Activated T-cell treated with anti-CD3 and anti-CD28 coated beads for 1 hour (primary cell): ENCODE data around the gene HYOU1.
"Not testable (repeated sequence)": the region's sequence is repeated elsewhere in the genome, so short reads cannot be mapped to it uniquely, and the experiment has no call there.

ENCODE experiments used
- DNase-seq: peaks from one replicate; pipeline ENCODE4 v3.0.0-alpha.2; 2020; ENCODE audit warnings: low read depth

HYOU1 gene, protein sequence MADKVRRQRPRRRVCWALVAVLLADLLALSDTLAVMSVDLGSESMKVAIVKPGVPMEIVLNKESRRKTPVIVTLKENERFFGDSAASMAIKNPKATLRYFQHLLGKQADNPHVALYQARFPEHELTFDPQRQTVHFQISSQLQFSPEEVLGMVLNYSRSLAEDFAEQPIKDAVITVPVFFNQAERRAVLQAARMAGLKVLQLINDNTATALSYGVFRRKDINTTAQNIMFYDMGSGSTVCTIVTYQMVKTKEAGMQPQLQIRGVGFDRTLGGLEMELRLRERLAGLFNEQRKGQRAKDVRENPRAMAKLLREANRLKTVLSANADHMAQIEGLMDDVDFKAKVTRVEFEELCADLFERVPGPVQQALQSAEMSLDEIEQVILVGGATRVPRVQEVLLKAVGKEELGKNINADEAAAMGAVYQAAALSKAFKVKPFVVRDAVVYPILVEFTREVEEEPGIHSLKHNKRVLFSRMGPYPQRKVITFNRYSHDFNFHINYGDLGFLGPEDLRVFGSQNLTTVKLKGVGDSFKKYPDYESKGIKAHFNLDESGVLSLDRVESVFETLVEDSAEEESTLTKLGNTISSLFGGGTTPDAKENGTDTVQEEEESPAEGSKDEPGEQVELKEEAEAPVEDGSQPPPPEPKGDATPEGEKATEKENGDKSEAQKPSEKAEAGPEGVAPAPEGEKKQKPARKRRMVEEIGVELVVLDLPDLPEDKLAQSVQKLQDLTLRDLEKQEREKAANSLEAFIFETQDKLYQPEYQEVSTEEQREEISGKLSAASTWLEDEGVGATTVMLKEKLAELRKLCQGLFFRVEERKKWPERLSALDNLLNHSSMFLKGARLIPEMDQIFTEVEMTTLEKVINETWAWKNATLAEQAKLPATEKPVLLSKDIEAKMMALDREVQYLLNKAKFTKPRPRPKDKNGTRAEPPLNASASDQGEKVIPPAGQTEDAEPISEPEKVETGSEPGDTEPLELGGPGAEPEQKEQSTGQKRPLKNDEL

DNA sequence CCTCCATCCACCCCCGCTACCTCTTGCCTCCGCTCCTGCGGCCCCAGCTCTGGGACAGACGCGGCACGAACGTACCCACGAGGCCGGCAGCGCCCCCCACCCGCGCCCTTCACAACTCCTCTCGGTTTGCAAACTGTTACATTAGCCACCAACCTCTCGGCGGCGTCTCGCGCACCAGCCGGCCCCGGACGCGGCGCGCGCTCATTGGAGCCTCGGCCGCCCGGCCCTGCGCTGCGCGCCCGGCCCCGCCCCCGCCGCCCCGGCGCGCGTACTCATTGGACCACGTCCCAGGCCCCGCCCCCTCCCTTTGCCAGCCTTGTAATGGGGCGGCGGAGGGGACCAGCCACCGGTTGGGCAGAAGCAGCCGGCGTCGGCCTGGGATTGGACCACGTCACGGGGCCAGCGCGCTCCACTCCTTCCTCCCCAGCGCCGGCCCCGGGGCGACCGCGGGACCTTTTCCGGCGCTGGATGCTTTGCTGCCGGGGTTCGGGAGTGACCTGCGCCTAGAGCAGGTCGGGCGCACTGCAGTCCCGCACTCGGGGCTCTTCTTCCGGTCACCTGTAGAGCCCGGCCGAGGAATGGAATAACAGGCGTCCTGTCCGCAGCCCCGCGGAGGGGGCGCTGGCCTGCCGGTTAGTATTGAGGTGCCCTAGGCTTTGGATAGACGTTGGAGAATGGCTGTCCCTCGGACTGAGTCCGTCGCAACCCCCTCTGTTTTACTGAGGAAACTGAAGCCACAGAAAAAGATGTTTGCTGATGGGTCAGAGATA, at the start of gene HYOU1:
TSS of gene HYOU1 (minus strand) at position 206 of the 770 bp plus-strand sequence. CDS start 1,045 bp downstream, outside the sequence.
- DNase-seq: peak; percentile 99

DNA sequence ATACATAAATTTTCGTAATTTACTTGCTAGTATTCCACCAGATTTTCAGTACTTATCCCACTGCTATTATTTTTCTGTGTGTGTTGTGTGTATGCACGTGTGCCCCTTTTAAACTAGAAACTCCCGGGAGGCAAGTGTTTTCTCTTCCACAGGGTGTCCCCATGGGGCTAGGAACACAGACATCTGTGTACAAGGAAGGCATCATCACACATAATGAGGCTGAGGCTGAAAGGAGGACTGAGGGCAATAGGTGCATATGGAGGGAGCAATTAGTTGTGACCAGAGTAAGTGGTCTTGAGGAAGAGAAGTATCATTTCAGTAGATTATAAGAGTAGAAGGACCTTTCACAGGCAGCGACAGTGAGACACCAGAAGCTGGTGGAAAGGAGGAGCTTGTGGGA, 46.8 kb upstream of the HYOU1 start:
- DNase-seq: no peak

DNA sequence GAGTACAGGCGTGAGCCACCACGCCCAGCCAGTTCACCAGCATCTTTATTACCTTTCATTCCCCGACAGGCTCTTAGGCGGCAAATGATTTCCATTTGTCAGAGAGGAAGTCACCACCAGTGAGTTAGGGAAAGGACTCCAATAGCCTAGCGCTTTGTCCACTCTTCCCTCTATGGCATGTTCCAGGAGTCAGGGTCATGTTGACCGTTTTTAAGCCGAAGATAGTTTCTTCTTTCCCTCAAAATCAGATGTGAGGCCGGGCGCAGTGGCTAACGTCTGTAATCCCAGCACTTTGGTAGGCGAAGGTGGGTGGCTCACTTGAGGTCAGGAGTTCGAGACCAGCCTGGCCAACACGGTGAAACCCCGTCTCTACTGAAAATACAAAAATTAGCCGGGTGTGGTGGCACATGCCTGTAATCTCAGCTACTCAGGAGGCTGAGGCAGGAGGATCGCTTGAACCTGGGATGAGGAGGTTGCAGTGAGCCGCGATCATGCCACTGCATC, 46.2 kb upstream of the HYOU1 start:
- DNase-seq: not testable (repeated sequence)

DNA sequence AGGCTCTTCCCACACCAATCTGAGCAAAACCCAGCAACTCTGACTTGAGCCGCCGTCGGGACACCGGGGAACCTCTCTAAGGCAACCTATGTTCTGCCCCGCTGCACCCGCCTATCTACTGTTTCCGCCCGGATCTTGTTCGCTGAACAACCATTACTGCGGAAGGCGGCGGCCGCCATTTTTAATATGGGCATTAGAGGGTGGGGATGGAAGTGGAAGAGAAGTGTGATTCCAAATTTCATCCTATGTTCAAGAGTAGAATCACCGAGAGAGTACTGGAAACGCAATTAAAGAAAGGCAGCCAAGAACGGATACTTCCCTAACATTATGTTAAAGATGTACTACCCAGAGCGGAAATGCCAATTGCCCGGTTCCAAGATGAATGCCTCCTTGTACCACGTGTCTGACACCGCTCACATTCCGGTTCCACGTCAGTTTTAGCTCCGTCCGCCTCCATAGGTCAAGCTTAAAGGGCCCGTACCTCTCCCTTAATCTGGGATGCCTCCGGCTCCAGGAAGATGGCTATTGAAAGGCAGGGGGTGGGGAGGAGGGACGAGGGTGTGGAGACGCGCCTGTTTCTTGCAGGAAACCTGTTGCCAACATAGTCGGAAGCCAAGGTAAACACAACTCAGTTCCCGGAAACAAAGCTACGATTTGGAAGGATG, 44.9 kb upstream of the HYOU1 start, which contains the start of gene DPAGT1:
TSS of gene DPAGT1 (minus strand) at position 95 of the 665 bp plus-strand sequence. CDS start 198 bp downstream, outside the sequence.
- DNase-seq: peak; percentile 75

DNA sequence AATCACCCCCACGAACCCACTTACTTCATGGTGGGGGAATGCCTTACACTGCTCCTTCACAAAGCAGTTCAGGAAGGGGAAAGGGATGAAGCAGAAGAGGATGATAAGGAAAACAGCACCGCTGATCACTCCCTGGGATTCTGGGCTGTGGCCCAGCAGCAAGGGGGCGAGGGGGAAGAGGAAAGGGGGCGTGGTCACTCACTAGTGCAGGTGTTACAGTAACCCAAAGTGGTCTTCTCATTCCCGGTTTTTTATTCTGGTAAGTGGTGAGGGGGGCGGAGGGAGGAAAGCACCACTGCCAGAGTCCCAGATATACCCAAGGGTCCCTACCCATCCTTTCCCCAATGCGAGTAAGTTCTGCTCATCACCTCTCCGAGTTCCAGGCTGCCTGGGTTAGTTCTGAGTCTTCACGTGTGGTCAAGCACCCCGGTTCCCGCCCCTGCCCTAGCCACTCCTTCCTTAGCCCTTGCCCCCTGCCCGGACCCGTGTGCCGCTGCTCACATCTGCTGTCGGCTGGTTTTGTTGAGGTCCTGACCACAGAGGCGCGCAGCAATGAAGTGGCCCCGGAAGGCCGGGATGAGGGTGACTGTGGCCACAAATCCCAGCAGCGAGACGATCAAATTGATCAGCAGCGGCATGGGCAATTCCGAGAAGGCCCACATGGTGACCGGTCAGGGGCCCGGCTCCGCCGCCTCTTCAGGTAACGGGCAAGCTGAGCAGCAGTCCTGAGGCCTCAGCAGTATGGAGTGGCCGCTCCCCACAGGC, 44.2 kb upstream of the HYOU1 start:
- no peak for DNase-seq

DNA sequence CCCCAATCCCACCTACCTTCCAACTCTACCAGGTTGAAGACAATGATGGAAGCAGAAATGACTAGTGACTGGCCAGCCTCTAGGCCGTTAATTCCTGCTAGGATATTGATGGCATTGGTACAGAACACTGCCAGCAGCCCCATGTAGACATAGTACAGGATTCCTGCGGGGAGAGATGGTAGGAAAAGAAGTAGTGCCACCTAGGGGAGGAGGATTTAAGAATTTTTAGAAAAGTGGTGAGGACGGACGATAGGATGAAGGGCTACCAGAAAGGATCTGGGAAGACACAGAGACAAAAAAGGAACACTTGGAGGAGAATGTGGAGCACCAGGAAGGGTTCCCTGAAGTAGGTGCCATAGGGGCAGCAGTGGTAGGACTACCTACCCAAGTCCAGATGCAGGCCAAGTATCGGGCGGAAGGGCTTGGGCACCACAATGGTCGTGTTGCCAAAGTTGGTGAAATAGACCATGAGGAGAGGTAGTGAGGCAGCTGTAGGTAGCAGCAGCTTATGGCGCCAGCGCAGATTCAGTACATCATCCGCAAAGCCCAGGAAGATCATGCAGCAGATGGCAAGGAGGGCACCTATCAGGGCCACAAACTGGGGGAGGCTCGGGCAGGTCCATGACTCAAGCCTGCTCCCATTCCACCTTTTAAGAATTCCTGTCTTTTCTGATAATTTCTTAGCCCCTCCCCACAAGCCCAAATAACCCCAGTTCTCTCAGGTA, 43.4 kb upstream of the HYOU1 start:
- no peak for DNase-seq

DNA sequence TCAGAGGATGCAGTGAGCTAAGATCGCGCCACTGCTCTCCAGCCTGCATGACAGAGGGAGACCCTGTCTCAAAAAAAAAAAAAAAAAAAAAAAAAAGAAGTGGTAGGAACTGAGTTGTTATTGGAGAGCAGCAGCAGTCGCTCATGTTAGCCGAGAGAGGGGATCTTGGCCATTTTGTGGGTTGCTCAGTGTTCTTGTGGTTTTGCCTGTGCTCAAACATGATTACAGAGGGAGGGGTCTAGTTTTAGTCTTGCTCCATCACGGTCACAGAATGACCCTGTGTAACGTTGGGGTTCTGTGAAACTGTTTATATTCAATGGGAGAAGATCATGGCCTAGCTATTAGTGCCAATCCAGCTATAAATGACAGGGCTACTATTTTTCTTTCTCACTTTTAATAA, 42.7 kb upstream of the HYOU1 start:
- DNase-seq: no peak

DNA sequence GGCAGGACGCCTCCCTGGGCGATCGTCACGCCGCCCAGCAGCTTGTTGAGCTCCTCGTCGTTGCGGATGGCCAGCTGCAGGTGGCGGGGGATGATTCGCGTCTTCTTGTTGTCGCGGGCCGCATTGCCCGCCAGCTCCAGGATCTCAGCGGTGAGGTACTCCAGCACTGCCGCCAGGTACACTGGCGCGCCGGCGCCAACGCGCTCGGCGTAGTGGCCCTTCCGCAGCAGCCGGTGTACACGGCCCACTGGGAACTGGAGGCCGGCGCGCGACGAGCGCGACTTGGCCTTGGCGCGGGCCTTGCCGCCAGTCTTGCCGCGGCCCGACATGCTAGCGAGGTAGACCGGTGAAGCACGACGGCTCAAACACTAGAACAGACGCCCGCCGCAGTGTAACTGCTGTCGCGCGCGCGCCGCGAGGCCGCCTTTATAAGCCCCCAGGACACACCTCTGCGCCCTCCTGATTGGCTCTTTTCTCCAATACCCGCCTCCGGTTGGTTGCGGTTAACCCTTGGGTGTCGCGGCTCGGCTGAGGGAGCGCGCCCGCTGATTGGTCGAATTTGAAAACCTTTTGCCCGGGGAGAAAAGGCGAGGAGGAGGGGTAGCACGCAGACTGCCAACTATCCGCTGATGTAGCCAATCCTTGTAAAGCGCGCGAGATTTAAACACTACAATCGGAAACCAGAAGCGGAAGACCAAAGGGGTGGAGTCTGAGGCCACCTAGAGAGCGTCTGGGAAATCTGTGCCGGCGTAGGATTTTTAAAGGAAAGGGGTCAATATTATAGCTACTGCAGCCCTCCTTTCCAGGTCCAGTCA, 38.3 kb upstream of the HYOU1 start:
- peak; percentile 98 for DNase-seq

DNA sequence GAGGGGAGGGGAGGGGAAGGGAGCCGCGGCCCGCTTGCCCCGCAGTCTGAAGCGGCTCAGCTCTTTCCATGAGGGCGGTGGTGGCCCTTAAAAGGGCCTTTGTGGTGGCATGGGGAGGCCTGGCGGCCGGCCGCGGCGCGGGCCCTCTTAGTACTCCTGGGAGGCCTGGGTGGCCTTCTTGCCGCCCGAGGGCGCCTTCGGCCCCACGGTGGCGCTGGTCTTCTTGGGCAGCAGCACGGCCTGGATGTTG, 37.7 kb upstream of the HYOU1 start:
- no peak for DNase-seq

DNA sequence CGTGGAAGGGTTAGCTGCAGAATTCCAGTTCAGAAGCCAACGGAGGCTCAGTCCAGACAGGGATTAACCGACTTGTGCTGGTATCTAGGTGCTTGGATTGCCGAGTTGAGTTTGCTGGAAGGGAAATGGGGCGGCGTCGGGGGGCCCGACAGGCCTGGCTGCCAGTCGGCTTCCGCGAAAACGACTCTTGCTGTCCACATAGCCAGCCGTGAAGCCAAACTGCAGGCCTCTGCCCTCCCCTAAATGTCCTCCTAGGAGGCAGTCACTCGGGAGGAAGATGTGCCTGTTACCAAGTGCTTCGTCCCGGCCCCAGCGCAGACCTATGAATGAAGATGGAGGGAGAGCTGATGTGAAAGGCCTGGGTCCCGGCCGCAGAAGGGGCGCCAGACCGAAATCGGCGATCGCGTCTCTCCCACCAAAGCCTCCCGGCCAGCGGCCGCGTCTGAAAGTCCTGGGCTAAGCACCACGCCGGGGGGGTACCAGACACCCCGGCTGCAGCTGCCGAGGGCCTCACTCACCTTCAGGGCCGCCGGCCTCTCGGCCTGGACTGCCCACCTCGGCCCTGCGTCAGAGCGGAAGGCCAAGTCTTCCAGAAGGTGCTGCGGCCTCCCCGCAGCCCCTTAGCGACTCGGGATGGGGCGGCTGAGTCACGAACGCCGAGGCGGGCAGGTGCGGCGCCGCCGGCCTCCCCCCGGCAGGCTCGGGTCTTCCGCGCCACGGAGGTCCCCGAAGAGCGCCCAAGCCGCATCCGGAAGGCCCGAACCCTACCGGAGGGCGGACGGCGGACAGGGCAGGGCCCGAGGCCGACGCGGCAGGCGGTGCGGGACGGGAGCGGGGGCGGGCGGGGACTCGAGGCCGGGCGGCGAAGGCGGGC, 37.2 kb upstream of the HYOU1 start:
- DNase-seq: no peak

DNA sequence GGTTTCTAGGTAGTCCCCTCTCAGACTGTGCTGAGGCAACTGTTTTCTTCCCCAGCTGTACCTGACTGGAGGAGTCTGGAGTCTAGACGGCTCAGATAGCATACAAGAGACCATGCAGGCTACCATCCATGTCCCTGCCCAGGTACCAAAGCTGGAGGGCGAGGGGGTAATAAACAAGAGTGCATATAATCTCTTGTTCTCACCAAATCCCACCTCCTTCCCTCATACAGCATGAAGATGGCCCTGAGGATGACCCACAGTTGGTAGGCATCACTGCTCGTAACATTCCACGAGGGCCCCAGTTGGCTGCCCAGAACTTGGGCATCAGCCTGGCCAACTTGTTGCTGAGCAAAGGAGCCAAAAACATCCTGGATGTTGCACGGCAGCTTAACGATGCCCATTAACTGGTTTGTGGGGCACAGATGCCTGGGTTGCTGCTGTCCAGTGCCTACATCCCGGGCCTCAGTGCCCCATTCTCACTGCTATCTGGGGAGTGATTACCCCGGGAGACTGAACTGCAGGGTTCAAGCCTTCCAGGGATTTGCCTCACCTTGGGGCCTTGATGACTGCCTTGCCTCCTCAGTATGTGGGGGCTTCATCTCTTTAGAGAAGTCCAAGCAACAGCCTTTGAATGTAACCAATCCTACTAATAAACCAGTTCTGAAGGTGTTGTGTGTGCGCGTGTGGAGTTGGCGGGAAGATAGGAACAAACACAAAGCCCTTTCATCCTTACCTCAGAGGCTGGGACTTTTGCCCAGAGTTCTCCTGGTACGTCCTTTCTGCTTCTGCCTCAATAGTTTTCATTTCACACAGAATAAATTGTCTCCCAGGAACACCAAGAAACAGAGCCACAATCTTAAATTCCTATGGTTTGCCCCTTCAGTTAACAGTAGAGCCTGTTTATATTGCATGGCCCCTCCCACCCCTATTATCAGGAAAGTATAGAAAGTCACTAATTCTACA, 36.2 kb upstream of the HYOU1 start:
- DNase-seq: no peak

DNA sequence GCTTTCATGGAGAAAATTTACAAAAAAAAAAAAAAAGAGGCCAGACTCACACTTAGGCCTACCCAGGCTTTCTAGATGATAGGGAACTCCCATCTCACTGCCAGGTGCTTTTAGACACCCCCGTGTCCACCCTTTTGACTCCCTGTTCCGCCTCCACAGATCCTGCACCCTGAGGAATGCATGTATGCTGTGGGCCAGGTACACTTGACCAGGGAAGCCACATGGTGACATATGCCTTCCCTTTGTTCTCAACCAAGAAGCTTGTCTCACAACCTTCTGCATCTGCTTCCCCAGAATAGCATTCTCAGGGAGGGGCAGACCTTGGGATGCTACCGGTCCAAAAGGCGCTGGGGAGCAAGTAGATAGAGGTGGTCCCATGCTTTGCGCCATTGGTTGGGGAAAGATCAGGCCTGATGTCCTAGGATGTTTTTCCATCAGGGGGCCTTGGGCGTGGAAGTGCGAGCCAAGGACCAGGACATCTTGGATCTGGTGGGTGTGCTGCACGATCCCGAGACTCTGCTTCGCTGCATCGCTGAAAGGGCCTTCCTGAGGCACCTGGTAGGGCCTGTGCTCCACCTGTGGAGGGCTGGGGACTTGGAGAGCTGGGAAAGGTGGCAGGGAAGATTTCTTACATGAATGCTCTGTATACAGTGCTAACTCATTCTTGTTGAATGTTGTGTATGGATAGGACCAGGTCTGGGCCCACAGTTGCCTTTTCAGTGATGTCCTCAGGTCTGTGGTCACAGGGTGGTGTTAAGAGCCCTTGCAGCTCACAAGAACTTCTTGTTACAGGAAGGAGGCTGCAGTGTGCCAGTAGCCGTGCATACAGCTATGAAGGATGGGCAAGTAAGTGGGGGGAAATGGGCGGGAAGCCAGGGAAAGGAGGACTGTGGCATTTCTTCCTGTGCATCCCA, 35.2 kb upstream of the HYOU1 start:
- DNase-seq: no peak

DNA sequence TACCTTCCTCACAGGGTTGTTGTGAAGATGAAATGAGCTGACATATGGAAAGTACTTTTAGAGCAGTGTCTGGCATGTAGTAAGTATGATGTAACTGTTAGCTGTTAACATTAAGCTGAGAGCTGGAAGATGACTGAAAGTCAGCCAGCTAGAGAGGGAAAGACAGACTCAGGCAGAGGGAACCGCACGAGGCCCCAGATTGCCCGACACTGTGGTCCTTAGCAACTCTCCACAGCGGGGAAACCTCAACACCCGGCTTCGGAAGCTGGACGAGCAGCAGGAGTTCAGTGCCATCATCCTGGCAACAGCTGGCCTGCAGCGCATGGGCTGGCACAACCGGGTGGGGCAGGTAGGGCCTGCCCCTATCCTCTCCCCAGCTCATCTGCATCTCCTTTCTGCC, 34.2 kb upstream of the HYOU1 start:
- no peak for DNase-seq

DNA sequence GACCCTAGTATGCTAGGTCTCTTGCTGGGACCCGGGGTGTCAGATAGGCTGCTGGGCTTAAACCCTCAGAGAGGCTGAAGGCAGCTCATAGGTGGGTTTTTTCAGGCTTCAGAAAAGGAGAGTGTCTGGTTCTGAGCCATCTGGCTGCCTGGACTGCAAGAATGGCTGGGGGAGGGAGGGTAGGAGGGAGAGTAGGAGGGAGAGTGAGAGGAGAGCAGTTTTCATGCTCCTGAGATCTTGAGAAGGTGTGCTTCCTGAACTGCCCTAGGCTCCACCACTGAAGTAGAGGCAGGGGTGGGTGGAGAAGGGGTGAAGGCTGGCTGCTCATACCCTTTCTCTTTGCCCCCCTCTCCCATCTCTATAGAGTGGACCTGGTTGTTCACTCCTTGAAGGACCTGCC, 32.3 kb upstream of the HYOU1 start:
- no peak for DNase-seq

DNA sequence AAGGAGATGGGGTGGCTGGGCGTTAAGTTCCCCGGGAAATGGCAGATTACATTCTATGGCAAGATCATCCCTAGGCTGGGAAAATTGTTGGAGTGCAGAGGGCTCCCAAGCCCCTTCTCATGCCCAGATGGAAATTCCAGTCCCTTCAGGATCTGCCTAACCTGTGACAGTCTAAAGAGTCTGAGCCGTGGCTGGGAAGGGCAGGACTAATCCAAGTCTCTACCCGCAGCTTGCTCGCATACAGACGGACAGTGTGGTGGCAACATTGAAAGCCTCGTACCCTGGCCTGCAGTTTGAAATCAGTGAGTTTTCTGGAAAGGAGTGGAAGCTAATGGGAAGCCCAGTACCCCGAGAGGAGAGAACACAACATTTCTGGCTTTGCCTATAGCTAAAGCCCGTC, 31.4 kb upstream of the HYOU1 start:
- no peak for DNase-seq

DNA sequence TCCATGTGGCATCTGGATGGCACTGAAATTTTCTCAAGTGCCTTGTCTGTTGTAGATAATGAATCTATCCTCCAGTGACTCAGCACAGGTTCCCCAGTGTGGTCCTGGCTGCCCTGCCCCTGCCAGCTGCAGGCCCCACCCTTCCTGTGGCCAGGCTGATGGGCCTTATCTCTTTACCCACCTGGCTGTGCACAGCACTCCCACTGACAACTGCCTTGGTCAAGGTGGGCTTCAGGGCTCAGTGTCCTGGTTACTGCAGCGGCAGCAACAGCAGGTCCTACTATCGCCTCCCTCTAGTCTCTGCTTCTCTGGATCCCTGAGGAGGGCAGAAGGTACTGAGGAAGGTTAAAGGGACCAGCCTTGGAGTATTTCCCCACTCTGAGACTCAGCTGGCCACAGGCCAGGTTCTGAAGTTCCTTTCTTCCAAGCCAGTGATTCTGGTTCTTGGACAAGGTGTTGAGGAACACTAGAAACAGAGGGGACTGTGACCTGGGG, 30.8 kb upstream of the HYOU1 start:
- no peak for DNase-seq
